HG02642 (cell line): Measurements from ENCODE around the gene AKAP6.

Source experiments
- ATAC-seq: cut with Tn5 transposase; IDR thresholded peaks from one replicate; pipeline ENCODE4 v1.9.1; 2021; ENCODE audit warnings: mild to moderate bottlenecking; ENCODE audit not compliant: unreplicated experiment, poor library complexity

Gene AKAP6

GRCh38 chr14:32826404-32827082 is 497.4 kb downstream of the AKAP6 start:
- ATAC-seq: no peak

- no peak for ATAC-seq
Measured at GRCh38 chr14:32827514-32827913, 498.4 kb downstream of the AKAP6 start.

DNA sequence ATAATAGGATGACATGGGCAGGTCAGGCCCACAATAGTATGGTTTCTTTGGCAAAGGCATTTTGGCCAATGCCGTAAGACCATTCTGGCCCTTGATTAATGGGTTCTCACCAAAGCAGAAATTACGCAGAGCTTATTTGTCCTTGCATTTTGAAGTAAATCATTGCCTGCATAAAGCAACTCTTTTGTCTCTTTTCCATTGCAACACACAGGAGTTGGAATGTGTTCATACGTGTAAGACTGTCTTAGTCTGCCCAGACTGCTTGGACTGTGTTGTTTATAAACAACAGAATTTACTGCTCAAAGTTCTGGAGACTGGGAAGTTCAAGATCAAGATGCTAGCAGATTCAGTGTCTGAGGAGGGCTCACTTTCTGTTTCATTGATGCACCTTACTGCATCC is 506.8 kb downstream of the AKAP6 start:
- no peak for ATAC-seq

- no peak for ATAC-seq
Measured at GRCh38 chr14:32841698-32842097, 512.6 kb downstream of the AKAP6 start.

DNA sequence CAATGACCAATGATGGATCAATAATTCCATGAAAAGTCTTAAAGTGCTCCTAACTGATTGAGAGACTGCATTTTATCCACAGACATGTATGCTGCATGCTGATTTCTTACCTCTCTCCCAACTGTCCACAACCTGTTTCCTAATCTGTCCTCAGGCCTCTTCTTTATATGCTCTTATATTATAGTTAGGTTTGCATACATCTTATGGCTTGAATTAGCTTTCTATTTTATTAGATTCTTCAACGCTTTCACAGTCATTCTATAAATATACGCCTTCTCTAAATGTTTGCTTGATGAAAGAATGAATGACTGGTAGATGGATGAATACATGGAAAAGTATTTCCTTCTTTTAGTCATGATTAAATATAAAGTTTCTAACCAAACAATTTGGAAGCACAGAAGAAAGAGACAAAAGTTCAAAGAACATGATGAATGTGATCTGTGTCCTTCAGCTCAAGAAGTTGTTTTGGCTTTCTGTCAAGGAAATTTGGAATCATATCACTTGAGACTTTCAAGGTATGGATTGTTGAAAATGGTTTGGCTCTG is 517.8 kb downstream of the AKAP6 start:
- ATAC-seq: no peak

- ATAC-seq: no peak
Measured at GRCh38 chr14:32847867-32848266, 518.8 kb downstream of the AKAP6 start.

DNA sequence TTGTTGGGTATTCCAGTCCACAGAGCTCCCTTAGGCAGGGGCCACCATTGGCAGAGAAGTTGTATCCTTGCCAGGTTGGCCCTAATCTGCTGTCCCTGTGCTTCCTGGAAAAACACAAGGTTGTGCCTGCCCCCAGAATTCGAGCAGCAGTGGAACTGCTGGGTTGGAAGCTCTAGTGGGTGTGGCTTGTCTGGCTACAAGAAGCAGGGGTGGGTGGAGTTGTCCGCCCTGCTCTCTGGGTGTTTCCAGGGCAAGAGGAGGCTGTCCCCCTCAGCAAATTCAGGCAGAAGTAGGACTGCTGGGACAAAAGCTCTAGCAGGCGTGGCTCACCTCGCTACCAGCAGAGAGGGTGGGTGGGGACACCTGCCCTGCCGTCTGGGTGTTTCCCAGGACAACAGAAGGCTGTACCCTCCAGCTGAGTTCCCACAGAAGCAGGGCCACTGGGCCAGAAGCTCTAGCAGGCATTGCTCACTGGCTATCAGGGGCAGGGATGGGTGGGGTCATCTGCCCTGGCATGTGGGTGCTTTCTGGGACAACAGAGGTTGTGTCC is 536.8 kb downstream of the AKAP6 start:
- ATAC-seq: no peak

- no peak for ATAC-seq
Measured at GRCh38 chr14:32883188-32883587, 554.1 kb downstream of the AKAP6 start.
